Liver (tissue), 9 donors: ENCODE measurements around the gene SURF1. TPM values are rescaled to one million over a fixed set of nuclear protein-coding genes. Genes with fewer than 3 reads are reported as not detected.

Experiments
- DNase-seq: peaks from one replicate; pipeline ENCODE4 v3.0.0-alpha.2; 2017; ENCODE audit warnings: low spot score
- H3K27ac ChIP-seq, 2 donors: one replicate each; pipeline ENCODE4 v1.7.0; 2013; ENCODE audit warnings: inconsistent platforms in 2 of 2, low read length in 2 of 2, control low read depth in 1 of 2, low read depth in 1 of 2, mild to moderate bottlenecking in 1 of 2
- H3K27me3 ChIP-seq, 4 donors: one replicate each; pipeline versions ENCODE4 v1.6.1 to v1.7.0; 2013; ENCODE audit warnings: low read length in 3 of 4, inconsistent platforms in 1 of 4, mild to moderate bottlenecking in 1 of 4, moderate library complexity in 1 of 4; ENCODE audit not compliant: control insufficient read depth in 4 of 4, insufficient read depth in 4 of 4
- H3K36me3 ChIP-seq, 4 donors: one replicate each; pipeline versions ENCODE4 v1.6.1 to v1.7.0; 2013; ENCODE audit warnings: low read length in 3 of 4, mild to moderate bottlenecking in 3 of 4, low read depth in 1 of 4, moderate library complexity in 1 of 4; ENCODE audit not compliant: control insufficient read depth in 4 of 4, insufficient read depth in 3 of 4
- H3K4me1 ChIP-seq, 4 donors: one replicate each; pipeline versions ENCODE4 v1.6.1 to v1.7.0; 2013; ENCODE audit warnings: low read length in 3 of 4, mild to moderate bottlenecking in 3 of 4, moderate library complexity in 1 of 4; ENCODE audit not compliant: control insufficient read depth in 4 of 4, insufficient read depth in 4 of 4
- H3K4me3 ChIP-seq, 3 donors: one replicate each; pipeline versions ENCODE4 v1.6.1 to v1.7.0; 2013; ENCODE audit warnings: low read length in 3 of 3, control low read depth in 1 of 3, low read depth in 1 of 3, mild to moderate bottlenecking in 1 of 3
- H3K9ac ChIP-seq, 2 donors: one replicate each; pipeline ENCODE4 v1.7.0; 2013; ENCODE audit warnings: low read length in 2 of 2, mild to moderate bottlenecking in 2 of 2, moderate library complexity in 2 of 2, control low read depth in 1 of 2, low read depth in 1 of 2
- H3K9me3 ChIP-seq, 4 donors: one replicate each; pipeline versions ENCODE4 v1.6.1 to v1.7.0; 2013; ENCODE audit warnings: low read length in 3 of 4; ENCODE audit not compliant: control insufficient read depth in 4 of 4
- CTCF ChIP-seq: fragments of 150-350 bp; IDR thresholded peaks from 2 replicates; pipeline ENCODE4 v1.5.1; 2017; ENCODE audit warnings: improper control_type of control experiment, low read depth, low read length; ENCODE audit not compliant: missing input control
- EGR1 ChIP-seq, 2 donors: IDR thresholded peaks; 2 replicates each; pipeline ENCODE4 v1.6.1; 2016 to 2018; ENCODE audit warnings: antibody characterized with exemption in 2 of 2, low read depth in 2 of 2
- FOXA2 ChIP-seq: IDR thresholded peaks from 2 replicates; pipeline ENCODE4 v1.6.1; 2016; ENCODE audit warnings: antibody characterized with exemption
- GABPA ChIP-seq, 2 donors: IDR thresholded peaks in 1 of 2; conservative IDR thresholded peaks in 1 of 2; 2 replicates each; pipeline ENCODE4 v1.6.1; 2016; ENCODE audit warnings: antibody characterized with exemption in 2 of 2, mild to moderate bottlenecking in 1 of 2, moderate library complexity in 1 of 2
- HNF4A ChIP-seq, 2 donors: conservative IDR thresholded peaks; 2 replicates each; pipeline ENCODE4 v1.6.1; 2016; ENCODE audit warnings: antibody characterized with exemption in 2 of 2, mild to moderate bottlenecking in 2 of 2
- HNF4G ChIP-seq: IDR thresholded peaks from 2 replicates; pipeline ENCODE4 v1.6.1; 2016; ENCODE audit warnings: antibody characterized with exemption
- JUND ChIP-seq, 2 donors: IDR thresholded peaks; 2 replicates each; pipeline ENCODE4 v1.6.1; 2016; ENCODE audit warnings: antibody characterized with exemption in 2 of 2
- MAX ChIP-seq: IDR thresholded peaks from 2 replicates; pipeline ENCODE4 v1.6.1; 2016; ENCODE audit warnings: antibody characterized with exemption
- NR2F2 ChIP-seq: IDR thresholded peaks from 2 replicates; pipeline ENCODE4 v1.6.1; 2016; ENCODE audit warnings: antibody characterized with exemption
- RAD21 ChIP-seq, 2 donors: IDR thresholded peaks; 2 replicates each; pipeline ENCODE4 v1.6.1; 2016; ENCODE audit warnings: antibody characterized with exemption in 2 of 2, mild to moderate bottlenecking in 2 of 2
- REST ChIP-seq: IDR thresholded peaks from 2 replicates; pipeline ENCODE4 v1.6.1; 2016; ENCODE audit warnings: antibody characterized with exemption, mild to moderate bottlenecking
- RXRA ChIP-seq, 2 donors: IDR thresholded peaks; 2 replicates each; pipeline ENCODE4 v1.6.1; 2017 to 2018; ENCODE audit warnings: antibody characterized with exemption in 2 of 2, mild to moderate bottlenecking in 1 of 2
- SP1 ChIP-seq: IDR thresholded peaks from 2 replicates; pipeline ENCODE4 v1.6.1; 2018; ENCODE audit warnings: antibody characterized with exemption, mild to moderate bottlenecking
- YY1 ChIP-seq: IDR thresholded peaks from 2 replicates; pipeline ENCODE4 v1.6.1; 2016; ENCODE audit warnings: antibody characterized with exemption, mild to moderate bottlenecking
- WGBS: extraction: QIAGEN DNeasy Blood & Tissue Kit; methylation state at CpG from one replicate; pipeline ENCODE4 v1.1.7; 2013; 5-methylcytosine and 5-hydroxymethylcytosine counted together
- polyA plus RNA-seq, 2 donors: library from polyadenylated mRNA; stranded (reverse) in 1 of 2; unstranded in 1 of 2; fragments of 200-250 nt in 1 of 2; fragments of >200 nt in 1 of 2; fragmentation: Nextera tagmentation in 1 of 2; extraction: Ambion mirVana in 1 of 2; gene quantifications; one replicate each; pipeline versions ENCODE4 v1.2.1 to v1.2.3, GENCODE V29; 2013 to 2015
- total RNA-seq, 2 donors: library from RNA; depleted of rRNA; stranded (reverse); fragments of >200 nt; gene quantifications; one replicate each; pipeline ENCODE4 v1.2.3, GENCODE V29; 2014
- TF ChIP-seq, protein P1 (sequence below): IDR thresholded peaks from 2 replicates; pipeline ENCODE4 v1.6.1; 2016; ENCODE audit warnings: antibody characterized with exemption
- TF ChIP-seq, protein P2 (sequence below): IDR thresholded peaks from 2 replicates; pipeline ENCODE4 v1.6.1; 2016; ENCODE audit warnings: antibody characterized with exemption
- donor health status: healthy.
- donor health status: healthy.
- donor health status: healthy.
- donor health status: healthy.
- donor health status: healthy.

SURF1 gene
- total and polyA plus RNA-seq, 4 donors: 20.7 to 106 (median 50.5) TPM

- TF ChIP-seq FOXA2 (no peak), JUND (IDR thresholded peaks at IDR 0.05) (no peak), RXRA (IDR thresholded peaks at IDR 0.05) (no peak), SP1 (no peak), GABPA (IDR thresholded peaks at IDR 0.05 in 1 of 2, conservative IDR thresholded peaks at IDR 0.05 in 1 of 2) (no peak), REST (no peak), NR2F2 (no peak)
Observed at GRCh38 chr9:133304477-133305377, 51.6 kb downstream of the SURF1 start (continued).

DNA sequence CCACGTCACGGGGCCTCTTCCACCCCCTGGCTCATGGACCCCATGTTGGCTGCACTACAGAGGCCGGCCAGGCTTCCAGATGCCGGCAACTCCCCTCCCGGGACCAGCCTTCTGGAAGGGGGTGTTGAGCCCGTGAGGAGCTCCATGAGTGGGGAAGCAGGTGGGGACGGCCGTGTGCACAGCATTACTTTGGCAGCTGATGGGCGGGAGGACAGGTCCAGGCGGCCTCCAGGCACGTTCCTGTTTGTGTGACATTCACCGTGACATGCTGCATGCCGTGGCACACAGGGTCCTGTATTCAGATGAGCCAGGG, 52.2 kb downstream of the SURF1 start:
- Histone ChIP-seq H3K4me3 (no peak overlapping the region), H3K27ac (no peak overlapping the region), H3K36me3 (no peaks in the 10 kb centered on the region), H3K4me1 (no peaks in the 10 kb centered on the region), H3K9me3 (no peaks in the 10 kb centered on the region), H3K9ac (no peak overlapping the region), H3K27me3 (no peaks in the 10 kb centered on the region)
- WGBS: 83% methylated on average over 13 of the region's 13 CpGs
- no peak for DNase-seq
- no peak for TF ChIP-seq EGR1 (IDR thresholded peaks at IDR 0.05; ENCODE audit: low read depth in 2 of 2)
- TF ChIP-seq MAX: no peak
- no peak for TF ChIP-seq SP1
- TF ChIP-seq, protein P1, sequence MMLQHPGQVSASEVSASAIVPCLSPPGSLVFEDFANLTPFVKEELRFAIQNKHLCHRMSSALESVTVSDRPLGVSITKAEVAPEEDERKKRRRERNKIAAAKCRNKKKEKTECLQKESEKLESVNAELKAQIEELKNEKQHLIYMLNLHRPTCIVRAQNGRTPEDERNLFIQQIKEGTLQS: no peak
- no peak for TF ChIP-seq GABPA (IDR thresholded peaks at IDR 0.05 in 1 of 2, conservative IDR thresholded peaks at IDR 0.05 in 1 of 2)
- TF ChIP-seq FOXA2: no peak
- no peak for TF ChIP-seq RAD21 (IDR thresholded peaks at IDR 0.05)
- TF ChIP-seq HNF4A (conservative IDR thresholded peaks at IDR 0.05): no peak
- no peak for TF ChIP-seq NR2F2
- TF ChIP-seq REST: no peak
- TF ChIP-seq HNF4G: no peak
- TF ChIP-seq YY1: no peak
- TF ChIP-seq, protein P2, sequence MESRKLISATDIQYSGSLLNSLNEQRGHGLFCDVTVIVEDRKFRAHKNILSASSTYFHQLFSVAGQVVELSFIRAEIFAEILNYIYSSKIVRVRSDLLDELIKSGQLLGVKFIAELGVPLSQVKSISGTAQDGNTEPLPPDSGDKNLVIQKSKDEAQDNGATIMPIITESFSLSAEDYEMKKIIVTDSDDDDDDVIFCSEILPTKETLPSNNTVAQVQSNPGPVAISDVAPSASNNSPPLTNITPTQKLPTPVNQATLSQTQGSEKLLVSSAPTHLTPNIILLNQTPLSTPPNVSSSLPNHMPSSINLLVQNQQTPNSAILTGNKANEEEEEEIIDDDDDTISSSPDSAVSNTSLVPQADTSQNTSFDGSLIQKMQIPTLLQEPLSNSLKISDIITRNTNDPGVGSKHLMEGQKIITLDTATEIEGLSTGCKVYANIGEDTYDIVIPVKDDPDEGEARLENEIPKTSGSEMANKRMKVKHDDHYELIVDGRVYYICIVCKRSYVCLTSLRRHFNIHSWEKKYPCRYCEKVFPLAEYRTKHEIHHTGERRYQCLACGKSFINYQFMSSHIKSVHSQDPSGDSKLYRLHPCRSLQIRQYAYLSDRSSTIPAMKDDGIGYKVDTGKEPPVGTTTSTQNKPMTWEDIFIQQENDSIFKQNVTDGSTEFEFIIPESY: no peak
- no peak for TF ChIP-seq RXRA (IDR thresholded peaks at IDR 0.05)
- TF ChIP-seq JUND (IDR thresholded peaks at IDR 0.05): no peak
- TF ChIP-seq CTCF: no peak
